Measurements from ENCODE around the gene MCIDAS.

MCIDAS gene

DNA sequence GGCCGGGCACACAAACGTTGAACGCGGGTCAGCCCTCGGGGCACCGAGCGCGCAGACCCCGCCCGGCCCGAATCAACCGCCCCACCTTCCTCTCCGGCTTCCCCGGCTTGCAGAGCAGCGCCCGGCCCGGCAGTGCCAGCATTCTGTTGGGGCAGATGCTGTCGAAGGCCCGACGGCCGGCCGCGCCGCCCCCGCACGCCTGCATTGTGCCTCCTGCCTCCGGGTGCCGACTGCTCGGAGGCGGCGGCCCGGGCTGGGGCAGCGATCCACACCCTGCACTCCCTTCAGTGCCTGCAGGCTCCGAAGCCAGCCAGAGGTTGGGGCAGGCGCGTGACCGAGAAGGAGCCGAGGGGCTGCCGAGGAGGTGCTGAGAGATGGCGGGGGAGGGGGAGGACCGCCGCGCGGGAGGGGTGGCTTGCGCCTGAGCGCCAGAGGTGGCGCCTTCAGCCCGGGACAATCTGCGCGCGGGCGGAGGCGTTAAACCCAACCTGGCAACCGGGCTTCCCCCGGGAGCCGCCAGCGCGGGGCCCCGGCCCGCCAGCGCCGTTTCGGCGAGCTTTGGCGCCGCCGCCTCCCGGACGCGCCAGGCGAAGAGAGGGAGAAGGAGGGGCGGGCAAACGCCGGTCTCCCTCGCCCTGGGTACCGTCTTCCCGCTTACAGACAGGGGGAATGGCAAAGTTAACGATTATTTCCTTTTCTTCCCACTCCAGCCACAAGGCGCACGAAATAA lies at the start of gene MCIDAS:
MCIDAS (minus strand) TSS at position 382 of the 730 bp plus-strand sequence; CDS start at position 205, 177 bp downstream.
- no peak for DNase-seq (ENCODE audit: low spot score)

DNA sequence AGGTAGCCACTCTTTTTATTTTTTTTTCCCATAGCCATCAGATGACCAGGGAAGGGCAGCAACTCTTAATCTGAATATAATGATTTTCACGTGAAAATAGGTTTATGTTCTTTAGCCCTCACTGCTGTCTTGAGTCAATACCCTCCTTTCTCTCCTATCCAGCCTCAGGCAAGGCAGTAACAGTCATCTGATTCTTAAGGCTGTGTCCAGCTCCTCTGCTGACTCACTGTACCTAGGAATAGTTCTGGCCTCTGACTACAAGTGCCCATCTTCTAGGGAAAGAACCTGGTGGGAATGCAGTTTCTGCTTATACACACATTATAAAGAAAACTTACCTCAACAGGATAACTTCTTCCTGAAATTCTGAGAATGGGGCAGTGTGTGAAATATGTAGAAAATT lies 49.7 kb upstream of the MCIDAS start:
- no peak for DNase-seq (ENCODE audit: low spot score)

DNA sequence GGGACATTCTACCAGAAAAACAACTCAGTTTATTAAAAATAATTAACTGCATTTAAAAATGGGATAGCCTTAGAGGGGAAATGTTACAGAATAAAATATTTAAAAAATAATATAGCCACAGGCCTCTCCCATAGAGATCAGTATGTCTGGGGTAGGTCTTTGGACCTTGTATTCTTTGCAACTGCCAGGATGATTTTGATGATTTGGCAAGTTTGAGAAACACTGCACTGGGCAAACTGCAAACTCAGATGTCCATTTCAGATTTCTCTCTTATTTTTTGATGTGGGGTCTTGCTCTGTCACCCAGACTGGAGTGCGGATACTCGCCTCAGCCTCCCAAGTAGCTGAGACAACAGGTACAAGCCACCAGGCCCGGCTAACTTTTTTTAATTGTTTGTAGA lies 31.2 kb upstream of the MCIDAS start:
- no peak for DNase-seq (ENCODE audit: low spot score)

- no peak for DNase-seq (ENCODE audit: low spot score)
These were observed 27.7 kb upstream of the MCIDAS start for GRCh38 chr5:55254802-55255201.

GRCh38 chr5:55250064-55250463 lies 22.9 kb upstream of the MCIDAS start:
- DNase-seq (ENCODE audit: low spot score), result no peak

DNA sequence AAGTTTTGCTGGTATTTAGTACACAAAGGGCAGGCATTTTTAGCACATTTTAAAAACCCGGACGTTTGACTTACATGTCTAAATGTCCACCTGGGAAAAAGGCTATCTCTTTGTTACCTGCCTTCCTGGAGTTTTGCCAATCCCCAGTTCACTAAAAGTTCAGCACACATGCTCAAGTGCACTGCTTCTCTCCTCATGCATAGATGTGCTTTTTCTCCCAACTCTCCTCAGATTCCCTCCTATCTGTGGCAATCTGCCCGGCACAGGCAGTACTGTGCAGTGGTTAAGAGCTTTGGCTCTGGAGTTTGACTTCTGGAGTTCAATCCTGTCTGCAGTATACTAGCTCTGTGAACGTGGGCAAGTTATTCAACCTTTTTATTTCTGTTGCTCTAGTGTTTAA lies 14.6 kb upstream of the MCIDAS start:
- no peak for DNase-seq (ENCODE audit: low spot score)

GRCh38 chr5:55236800-55237199 lies 9.7 kb upstream of the MCIDAS start:
- DNase-seq (ENCODE audit: low spot score), result no peak

DNA sequence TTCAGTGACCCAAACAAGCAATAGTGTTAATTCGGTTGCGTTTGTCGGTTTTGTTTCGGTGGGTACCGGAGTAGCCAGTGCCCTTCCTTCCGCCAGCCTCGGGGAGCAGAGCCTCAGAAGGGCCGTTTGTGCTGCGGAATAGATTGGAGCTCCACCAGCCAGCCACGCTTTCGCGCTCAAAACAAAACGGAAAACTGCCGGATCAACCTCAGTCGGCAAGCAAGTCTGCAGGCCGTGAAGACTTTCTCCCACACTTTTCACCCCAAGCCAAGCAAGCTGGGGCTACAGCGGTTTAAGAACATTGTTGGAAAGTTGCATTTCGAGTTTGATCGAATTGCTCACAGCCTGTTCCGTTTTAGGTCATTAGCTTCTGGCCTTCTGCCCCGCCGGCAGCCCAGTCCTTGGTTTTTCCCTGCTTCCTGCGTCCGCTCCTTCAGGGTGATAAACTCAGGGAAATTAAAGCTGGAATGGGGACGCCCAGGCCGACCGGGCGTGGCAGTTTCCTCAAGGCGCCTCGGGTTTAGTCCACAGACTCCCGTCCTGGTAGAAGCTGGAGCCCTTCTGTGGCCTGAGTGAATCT lies 7.1 kb upstream of the MCIDAS start:
- no peak for DNase-seq (ENCODE audit: low spot score)

GRCh38 chr5:55232985-55233928 lies 6.1 kb upstream of the MCIDAS start, which contains the start of gene CCNO:
Gene CCNO, minus strand, starts transcription at chr5:55233608. Its CDS starts 85 bp downstream, at chr5:55233523.
- peak; percentile 20 for DNase-seq (ENCODE audit: low spot score)

DNA sequence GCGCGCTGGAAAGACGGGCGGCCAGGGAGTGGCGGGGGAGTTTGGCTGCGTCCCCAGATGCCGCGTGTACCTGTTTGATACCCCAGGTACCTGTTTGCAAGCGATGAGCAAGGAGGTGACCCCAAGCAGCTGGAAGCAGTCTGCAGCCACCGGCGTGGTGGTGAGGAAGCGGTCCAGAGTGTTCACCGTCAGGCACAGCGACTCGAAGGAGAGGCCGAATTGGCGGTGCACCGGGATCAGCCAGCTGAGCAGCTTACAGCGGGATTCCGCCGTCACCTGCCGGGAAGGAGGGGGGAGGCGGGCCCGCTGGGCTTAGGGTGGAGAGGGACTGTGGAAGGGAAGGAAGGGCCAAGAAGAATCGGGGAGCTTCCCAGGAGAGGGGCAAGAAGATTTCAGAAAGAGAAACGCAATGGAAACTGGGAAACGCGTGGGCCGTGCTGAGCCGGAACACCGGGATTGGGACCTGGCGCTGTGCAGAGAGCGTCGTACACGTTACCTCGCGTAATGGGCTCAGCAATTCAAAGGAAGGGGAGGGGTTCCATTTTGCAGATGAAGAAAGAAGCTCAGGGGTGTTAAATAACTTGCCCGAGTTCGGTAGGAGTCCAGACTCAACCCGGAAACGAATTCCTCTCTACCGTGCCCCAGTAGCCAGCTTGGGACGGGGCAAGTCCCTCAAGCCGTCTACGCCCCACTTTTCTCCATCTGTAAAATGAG lies 5.3 kb upstream of the MCIDAS start:
- no peak for DNase-seq (ENCODE audit: low spot score)

DNA sequence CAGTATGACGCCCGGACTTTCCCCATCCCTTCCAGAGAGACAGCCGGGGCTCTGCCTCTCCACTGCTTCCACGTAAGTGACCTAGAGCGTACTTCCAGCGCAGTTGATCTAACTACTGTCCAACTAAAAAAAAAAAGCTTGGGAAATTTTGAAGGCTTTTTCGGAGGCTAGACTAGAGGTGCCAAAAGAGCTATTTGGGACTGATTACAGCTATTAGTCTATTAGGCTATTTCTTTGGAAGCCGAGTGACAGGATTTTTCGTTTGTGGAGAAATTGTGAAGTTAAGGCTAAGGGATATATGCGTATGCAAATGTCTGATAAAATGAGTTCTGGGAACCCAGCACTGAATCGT lies 4.8 kb upstream of the MCIDAS start:
- no peak for DNase-seq (ENCODE audit: low spot score)

- no peak for DNase-seq (ENCODE audit: low spot score)
These were observed 4.2 kb upstream of the MCIDAS start for GRCh38 chr5:55231029-55231918.

DNA sequence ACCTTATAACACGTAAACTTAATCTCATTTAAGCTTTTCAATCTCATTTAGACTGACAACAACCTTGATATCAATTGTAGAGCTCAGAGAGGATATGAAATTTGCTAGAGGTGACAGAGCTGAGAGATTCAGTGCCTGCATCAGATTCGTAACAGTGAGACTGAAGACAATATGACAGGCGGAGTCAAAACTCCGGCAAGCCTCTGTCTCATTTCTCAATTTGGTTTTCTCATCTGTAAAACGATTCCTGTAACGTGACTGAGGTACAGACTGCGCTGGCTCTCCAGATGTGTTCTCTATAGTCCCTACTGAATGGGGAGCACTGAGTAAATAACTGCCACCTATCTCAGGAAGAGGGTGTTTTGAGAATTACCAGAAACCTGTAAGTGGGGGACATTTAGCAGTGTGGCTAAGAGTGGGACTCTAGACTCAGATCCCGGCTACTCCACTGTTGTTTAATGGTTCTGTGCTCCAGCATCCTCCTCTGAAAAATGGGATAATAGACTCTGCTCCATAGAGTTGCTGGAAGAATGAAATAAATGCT lies 3.0 kb upstream of the MCIDAS start:
- DNase-seq (ENCODE audit: low spot score), result no peak

DNA sequence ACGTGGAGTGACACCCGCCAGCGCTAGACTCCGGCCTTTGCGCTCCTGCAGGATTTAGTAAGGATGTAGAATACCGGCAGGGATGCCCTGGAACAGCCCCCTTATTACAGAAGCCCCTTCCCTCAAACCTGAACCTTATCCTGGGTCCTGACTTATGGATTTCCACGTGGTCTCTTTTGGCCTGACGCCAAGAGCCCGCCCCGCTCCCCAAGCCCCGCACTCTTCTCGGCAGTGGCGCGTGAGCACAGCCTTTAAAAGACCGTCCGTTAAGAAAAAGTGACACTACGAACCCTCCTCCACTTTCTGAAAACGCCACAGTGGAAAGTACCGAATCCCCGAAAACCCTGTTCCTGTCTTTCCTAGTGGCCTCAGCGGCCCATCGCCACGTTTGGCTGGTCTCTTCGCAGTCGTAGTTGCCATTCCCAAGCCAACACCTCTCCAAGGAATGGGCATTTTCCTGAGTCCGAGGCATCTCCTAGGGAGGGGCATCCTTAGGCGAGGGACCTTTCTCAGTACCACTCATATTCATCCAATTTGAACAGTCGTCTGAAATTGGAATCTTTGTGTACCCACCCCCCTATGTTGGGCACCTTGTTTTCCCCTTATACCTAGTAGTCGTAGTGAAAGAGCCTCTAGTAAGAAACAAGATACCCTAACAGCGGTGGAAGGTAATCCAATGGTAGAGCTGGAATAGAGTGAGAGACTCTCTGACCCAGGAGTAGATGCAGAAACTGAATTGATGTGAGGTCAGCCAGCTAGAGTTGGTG lies 732 bp upstream of the MCIDAS start:
- DNase-seq (ENCODE audit: low spot score), result no peak

DNA sequence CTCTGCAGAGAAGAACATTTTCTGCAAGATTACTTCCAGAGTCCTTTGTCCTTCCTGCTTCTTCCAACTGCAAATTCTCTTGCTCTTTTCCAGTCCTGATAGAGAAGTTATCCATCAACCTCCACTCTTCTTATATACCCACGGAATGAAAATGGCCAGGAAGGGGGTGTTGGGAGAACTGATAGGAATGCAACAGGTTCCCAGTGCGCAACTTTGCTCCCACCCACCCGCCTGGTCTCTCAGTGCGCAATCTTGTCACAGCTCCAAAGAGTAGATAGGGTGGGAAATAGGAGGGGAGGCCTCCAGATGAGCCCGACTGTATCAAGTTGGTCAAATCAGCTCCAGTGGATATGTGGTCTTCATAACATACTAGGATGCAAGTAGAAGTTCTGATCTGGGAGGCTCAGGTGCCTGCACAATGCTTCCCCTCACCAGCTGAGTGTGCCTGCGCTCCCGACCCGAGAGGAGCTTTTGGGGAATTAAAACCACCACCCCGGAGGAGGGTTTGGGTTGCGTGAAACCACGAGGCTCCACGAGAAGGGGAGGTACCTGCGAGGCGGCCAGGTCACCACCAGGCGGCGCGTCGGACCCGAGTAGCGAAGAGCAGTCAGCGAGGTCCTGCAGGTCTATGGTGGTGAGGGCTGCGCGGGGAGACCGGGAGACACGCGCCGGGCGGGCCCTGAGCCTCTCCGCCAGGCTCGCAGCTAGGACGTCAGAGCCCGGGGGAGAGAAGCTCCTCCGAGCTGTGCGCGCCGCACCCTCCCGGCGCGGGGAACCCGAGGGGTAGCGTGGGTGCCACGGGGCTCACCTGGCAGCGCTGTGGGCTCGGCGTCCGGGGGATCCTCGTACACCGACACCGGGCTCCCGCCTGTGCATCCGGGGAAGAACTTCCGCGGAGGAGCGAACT lies 835 bp downstream of the MCIDAS start:
- DNase-seq (ENCODE audit: low spot score), result no peak

- DNase-seq (ENCODE audit: low spot score), result no peak
These were observed 1.8 kb downstream of the MCIDAS start for GRCh38 chr5:55225346-55225745.

DNA sequence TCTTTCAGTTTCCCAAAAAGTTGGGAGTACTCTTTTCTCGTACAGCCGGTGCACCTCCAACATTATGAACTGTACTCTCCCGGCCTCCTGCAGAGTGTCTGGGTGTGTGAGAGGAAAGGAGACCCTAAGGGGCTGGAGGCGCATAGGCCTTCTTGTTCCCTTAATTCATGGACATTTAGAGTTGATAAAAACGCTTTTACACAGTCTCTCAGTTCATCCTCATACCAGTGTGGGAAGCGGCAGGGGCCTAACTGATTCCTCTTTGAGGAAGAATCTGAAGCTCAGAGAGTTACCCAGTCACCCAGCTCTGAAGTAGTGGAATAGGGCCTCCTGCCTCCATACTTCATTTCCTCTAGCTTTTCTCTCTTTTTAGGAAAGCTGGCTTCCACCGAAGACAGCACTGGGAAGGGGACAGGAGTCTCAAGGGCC lies 3.3 kb downstream of the MCIDAS start:
- no peak for DNase-seq (ENCODE audit: low spot score)

DNA sequence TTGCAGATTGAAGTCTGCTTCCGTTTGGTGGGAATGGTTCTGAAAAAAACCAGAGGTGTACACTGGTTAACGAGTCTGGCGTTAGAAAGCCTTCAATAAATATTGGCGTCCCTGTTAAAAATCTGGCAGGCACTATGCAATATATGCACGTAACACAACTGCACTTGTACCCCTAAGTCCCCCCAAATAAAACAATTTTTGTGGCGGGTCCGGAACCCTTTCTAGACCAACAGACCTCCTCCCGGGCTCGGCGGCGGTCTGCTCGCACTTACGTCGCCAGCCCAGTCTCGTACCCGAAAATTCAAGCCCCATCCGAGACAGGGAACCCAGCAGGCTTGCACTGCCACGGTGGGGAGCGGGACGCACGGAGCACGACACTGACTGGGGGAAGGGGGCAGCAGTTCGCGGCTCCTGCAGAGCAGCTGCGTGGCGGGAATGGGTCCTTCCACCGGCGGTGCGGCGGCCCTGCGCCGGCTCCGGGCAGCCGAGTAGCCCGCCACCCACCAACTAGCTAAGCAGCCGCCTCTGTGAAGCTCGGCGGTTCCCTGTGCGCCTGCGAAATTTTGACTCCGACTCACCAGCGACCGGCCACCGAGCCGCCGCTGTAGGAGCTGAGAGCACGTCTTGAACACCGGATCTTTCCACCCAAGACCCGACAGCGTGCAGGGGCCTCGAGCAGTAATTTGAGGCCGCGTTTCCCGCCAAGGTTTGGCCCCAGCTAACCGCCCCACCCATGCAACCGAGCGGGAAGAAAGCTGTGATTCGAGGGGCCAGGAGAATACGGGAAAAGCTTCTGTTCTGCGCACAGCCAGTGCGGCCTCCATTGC lies 3.9 kb downstream of the MCIDAS start:
- DNase-seq (ENCODE audit: low spot score), result no peak
